Measurements from ENCODE around the gene USP3.

DNA sequence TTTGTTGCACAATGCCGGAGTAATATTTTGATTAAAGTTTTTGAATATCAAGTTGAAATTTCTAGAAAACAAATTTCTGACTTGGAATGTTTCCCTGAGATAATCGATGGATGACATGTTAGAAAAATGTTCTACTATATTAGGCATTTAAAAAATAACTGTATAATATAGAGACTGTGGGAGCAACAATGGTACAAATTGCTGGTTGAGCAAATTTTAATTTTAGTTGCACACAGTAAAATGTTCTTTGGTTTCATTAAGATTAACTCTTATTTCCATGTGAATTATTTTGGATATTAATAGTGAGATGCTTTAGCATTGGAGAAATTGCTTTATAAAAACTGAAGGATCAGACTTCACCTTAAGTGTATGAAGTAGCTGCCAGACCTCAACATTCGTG lies 9.3 kb downstream of the USP3 start:
- TF ChIP-seq POLR2A (IDR thresholded peaks at IDR 0.05), result no peak
- TF ChIP-seq, protein P1, sequence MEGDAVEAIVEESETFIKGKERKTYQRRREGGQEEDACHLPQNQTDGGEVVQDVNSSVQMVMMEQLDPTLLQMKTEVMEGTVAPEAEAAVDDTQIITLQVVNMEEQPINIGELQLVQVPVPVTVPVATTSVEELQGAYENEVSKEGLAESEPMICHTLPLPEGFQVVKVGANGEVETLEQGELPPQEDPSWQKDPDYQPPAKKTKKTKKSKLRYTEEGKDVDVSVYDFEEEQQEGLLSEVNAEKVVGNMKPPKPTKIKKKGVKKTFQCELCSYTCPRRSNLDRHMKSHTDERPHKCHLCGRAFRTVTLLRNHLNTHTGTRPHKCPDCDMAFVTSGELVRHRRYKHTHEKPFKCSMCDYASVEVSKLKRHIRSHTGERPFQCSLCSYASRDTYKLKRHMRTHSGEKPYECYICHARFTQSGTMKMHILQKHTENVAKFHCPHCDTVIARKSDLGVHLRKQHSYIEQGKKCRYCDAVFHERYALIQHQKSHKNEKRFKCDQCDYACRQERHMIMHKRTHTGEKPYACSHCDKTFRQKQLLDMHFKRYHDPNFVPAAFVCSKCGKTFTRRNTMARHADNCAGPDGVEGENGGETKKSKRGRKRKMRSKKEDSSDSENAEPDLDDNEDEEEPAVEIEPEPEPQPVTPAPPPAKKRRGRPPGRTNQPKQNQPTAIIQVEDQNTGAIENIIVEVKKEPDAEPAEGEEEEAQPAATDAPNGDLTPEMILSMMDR (IDR thresholded peaks at IDR 0.05 in 4 of 5, conservative IDR thresholded peaks at IDR 0.05 in 1 of 5), result no peak

All from gastrocnemius medialis (tissue), 4 donors.